ENCODE measurements around the gene LRCOL1. TPM values are rescaled to one million over a fixed set of nuclear protein-coding genes. Genes with fewer than 3 reads are reported as not detected.
A peak's percentile ranks its signal among the peaks of the same experiment; 100 is the strongest.

LRCOL1 gene
- total and polyA plus RNA-seq, 2 of the 8 experiments (the other 6 are each of a cell fraction or from before 2014, with no cell fraction given): not detected

- TF ChIP-seq CHD7 (IDR thresholded peaks at IDR 0.05; ENCODE audit: insufficient replicate concordance, low read length): peak; percentile 28
- TF ChIP-seq GABPA (IDR thresholded peaks at IDR 0.05; ENCODE audit: borderline replicate concordance, insufficient read depth, low read length): peak; percentile 70; the same call in 1 of the 2 replicates
- no peak for TF ChIP-seq ATF2 (IDR thresholded peaks at IDR 0.05; ENCODE audit: low read length)
- no peak for TF ChIP-seq PHF8 (conservative IDR thresholded peaks at IDR 0.05; ENCODE audit: low read depth, low read length)
- TF ChIP-seq RXRA (IDR thresholded peaks at IDR 0.05; ENCODE audit: insufficient read depth, low read depth, low read length): no peak
- no peak for TF ChIP-seq MAFK (IDR thresholded peaks at IDR 0.05; ENCODE audit: low read depth, low read length)
- no peak for TF ChIP-seq JUN (IDR thresholded peaks at IDR 0.05; ENCODE audit: low read depth, low read length)
These were observed 10.0 kb downstream of the LRCOL1 start (continued) for GRCh38 chr12:132600048-132601032.

Data from H1 (cell line).